ENCODE data around the gene ZNF609. TPM values are rescaled to one million over a fixed set of nuclear protein-coding genes. Genes with fewer than 3 reads are reported as not detected.
"Not testable (repeated sequence)": the region's sequence is repeated elsewhere in the genome, so short reads cannot be mapped to it uniquely, and the experiment has no call there.

ZNF609 gene
- total RNA-seq, 2 donors from 2014 or later: 13.4 to 23.7 TPM

GRCh38 chr15:64642875-64643274, 182.5 kb downstream of the ZNF609 start:
- Histone ChIP-seq H3K4me1 (peaks cover 0 to 23% of the 10 kb centered on the region in 2 donors), H3K27me3 (no peaks in the 10 kb centered on the region), H3K9me3 (no peaks in the 10 kb centered on the region), H3K27ac (no peak overlapping the region), H3K4me3 (no peak overlapping the region), H3K36me3 (no peaks in the 10 kb centered on the region)
- DNase-seq (ENCODE audit: low spot score): no peak
- TF ChIP-seq CTCF (IDR thresholded peaks at IDR 0.05): no peak

GRCh38 chr15:64643685-64644084, 183.3 kb downstream of the ZNF609 start:
- DNase-seq (ENCODE audit: low spot score): no peak
- Histone ChIP-seq H3K4me1 (peaks cover 0 to 21% of the 10 kb centered on the region in 2 donors), H3K36me3 (no peaks in the 10 kb centered on the region), H3K27me3 (no peaks in the 10 kb centered on the region), H3K4me3 (no peak overlapping the region), H3K9me3 (no peaks in the 10 kb centered on the region), H3K27ac (no peak overlapping the region)
- no peak for TF ChIP-seq CTCF (IDR thresholded peaks at IDR 0.05)

GRCh38 chr15:64644811-64645210, 184.4 kb downstream of the ZNF609 start:
- peaks cover 0 to 11% of the 10 kb centered on the region in 2 donors for H3K4me1 ChIP-seq

DNA sequence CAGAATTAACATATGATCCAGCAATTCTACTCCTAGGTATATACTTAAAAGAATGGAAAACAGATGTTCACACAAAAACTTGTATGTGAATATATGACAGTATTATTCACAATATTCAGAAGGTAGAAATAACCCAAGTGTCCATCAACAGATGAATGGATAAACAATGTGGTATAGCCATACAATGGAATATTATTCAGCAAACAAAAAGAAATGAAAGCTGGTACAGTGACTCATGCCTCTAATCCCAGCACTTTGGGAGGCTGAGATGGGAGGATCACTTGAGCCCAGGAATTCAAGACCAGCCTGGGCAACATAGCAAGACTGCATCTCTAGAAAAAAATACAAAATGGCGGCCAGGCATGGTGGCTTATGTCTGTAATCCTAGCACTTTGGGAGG, 185.6 kb downstream of the ZNF609 start:
- Histone ChIP-seq H3K27me3 (no peaks in the 10 kb centered on the region), H3K36me3 (no peaks in the 10 kb centered on the region), H3K4me3 (no peak overlapping the region), H3K27ac (no peak overlapping the region), H3K9me3 (no peaks in the 10 kb centered on the region), H3K4me1 (no peaks in the 10 kb centered on the region)
- DNase-seq (ENCODE audit: low spot score): no peak
- no peak for TF ChIP-seq CTCF (IDR thresholded peaks at IDR 0.05)

More at GRCh38 chr15:64644811-64645210, 184.4 kb downstream of the ZNF609 start:
- not testable (repeated sequence) for H3K27me3 ChIP-seq; DNase-seq (ENCODE audit: low spot score); H3K9me3 ChIP-seq; H3K27ac ChIP-seq; H3K36me3 ChIP-seq; H3K4me3 ChIP-seq

- H3K4me1 ChIP-seq: no peaks in the 10 kb centered on the region
- H3K27ac ChIP-seq: no peak overlapping the region
- no peak overlapping the region for H3K4me3 ChIP-seq
- no peak for DNase-seq (ENCODE audit: low spot score)
- H3K27me3 ChIP-seq: no peaks in the 10 kb centered on the region
- no peaks in the 10 kb centered on the region for H3K36me3 ChIP-seq
- no peaks in the 10 kb centered on the region for H3K9me3 ChIP-seq
- no peak for TF ChIP-seq CTCF (IDR thresholded peaks at IDR 0.05)
Observed at GRCh38 chr15:64647367-64647766, 187.0 kb downstream of the ZNF609 start.

GRCh38 chr15:64650552-64650951, 190.2 kb downstream of the ZNF609 start:
- Histone ChIP-seq H3K4me3 (no peak overlapping the region), H3K27ac (no peak overlapping the region), H3K36me3 (no peaks in the 10 kb centered on the region), H3K9me3 (no peaks in the 10 kb centered on the region), H3K27me3 (no peaks in the 10 kb centered on the region), H3K4me1 (no peaks in the 10 kb centered on the region)
- no peak for TF ChIP-seq CTCF (IDR thresholded peaks at IDR 0.05)
- DNase-seq (ENCODE audit: low spot score): no peak
